Thyroid gland (tissue), 4 donors: ENCODE results near the gene ANKRD55. TPM values are rescaled to one million over a fixed set of nuclear protein-coding genes. Genes with fewer than 3 reads are reported as not detected.

Experiments used
- DNase-seq, 2 donors: peaks; one replicate each; pipeline ENCODE4 v3.0.0-alpha.2; 2019
- H3K27ac ChIP-seq, 3 donors: fragments of 200-600 bp; sonication (generic); 1 replicate in 2 of 3; 2 replicates in 1 of 3; pipeline ENCODE4 v1.5.1; 2016 to 2019; ENCODE audit warnings: mild to moderate bottlenecking in 1 of 3, moderate library complexity in 1 of 3
- H3K27me3 ChIP-seq: fragments of 200-600 bp; sonication (generic); one replicate; pipeline ENCODE4 v1.5.1; 2019
- H3K36me3 ChIP-seq, 2 donors: fragments of 200-600 bp; sonication (generic); one replicate each; pipeline ENCODE4 v1.5.1; 2016 to 2019
- H3K4me1 ChIP-seq, 2 donors: fragments of 200-600 bp; sonication (generic); one replicate each; pipeline ENCODE4 v1.5.1; 2017 to 2019
- H3K4me3 ChIP-seq, 3 donors: fragments of 200-600 bp; sonication (generic); replicated peaks in 1 of 3; 1 replicate in 2 of 3; 2 replicates in 1 of 3; pipeline ENCODE4 v1.5.1; 2016; ENCODE audit warnings: mild to moderate bottlenecking in 1 of 3
- H3K9me3 ChIP-seq: fragments of 200-600 bp; sonication (generic); one replicate; pipeline ENCODE4 v1.5.1; 2017
- POLR2A ChIP-seq, 2 donors: fragments of 450-650 bp; IDR thresholded peaks; one replicate each; pipeline ENCODE4 v1.6.1; 2017; ENCODE audit warnings: antibody characterized with exemption in 2 of 2, mild to moderate bottlenecking in 2 of 2, moderate library complexity in 1 of 2
- WGBS, 2 donors: methylation state at CpG; one replicate each; pipeline ENCODE4 v1.1.5; 2017; 5-methylcytosine and 5-hydroxymethylcytosine counted together
- intact Hi-C: fragments of 100-400 bp; cut with DNase I; formaldehyde crosslinking; loops from one replicate; pipeline ENCODE4 v1.15.1; 2023
- total RNA-seq, 4 donors: library from RNA; depleted of rRNA; stranded (reverse); fragments of >200 nt; gene quantifications; one replicate each; pipeline ENCODE4 v1.2.3, GENCODE V29; 2016
- TF ChIP-seq, protein P1 (sequence below), 6 experiments: fragments of 200-600 bp in 3 of 6; fragments of 450-650 bp in 3 of 6; sonication (generic) in 3 of 6; IDR thresholded peaks; one replicate each; pipeline ENCODE4 v1.5.1; 2016 to 2019; ENCODE audit warnings: antibody characterized with exemption in 6 of 6, mild to moderate bottlenecking in 2 of 6, inconsistent platforms in 1 of 6, moderate library complexity in 1 of 6

ANKRD55 gene
- total RNA-seq, 4 donors from 2014 or later = 0.22 to 0.94 TPM; not detected in 2

GRCh38 chr5:56094579-56095361 is 138.4 kb downstream of the ANKRD55 start:
- Histone ChIP-seq H3K4me1 (peaks cover 0 to 18% of the 10 kb centered on the region in 2 donors), H3K27me3 (no peaks in the 10 kb centered on the region), H3K4me3 (no peak overlapping the region), H3K36me3 (no peaks in the 10 kb centered on the region), H3K27ac (no peak overlapping the region), H3K9me3 (no peaks in the 10 kb centered on the region)
- DNase-seq = no peak
- TF ChIP-seq POLR2A (IDR thresholded peaks at IDR 0.05) = no peak
- TF ChIP-seq, protein P1, sequence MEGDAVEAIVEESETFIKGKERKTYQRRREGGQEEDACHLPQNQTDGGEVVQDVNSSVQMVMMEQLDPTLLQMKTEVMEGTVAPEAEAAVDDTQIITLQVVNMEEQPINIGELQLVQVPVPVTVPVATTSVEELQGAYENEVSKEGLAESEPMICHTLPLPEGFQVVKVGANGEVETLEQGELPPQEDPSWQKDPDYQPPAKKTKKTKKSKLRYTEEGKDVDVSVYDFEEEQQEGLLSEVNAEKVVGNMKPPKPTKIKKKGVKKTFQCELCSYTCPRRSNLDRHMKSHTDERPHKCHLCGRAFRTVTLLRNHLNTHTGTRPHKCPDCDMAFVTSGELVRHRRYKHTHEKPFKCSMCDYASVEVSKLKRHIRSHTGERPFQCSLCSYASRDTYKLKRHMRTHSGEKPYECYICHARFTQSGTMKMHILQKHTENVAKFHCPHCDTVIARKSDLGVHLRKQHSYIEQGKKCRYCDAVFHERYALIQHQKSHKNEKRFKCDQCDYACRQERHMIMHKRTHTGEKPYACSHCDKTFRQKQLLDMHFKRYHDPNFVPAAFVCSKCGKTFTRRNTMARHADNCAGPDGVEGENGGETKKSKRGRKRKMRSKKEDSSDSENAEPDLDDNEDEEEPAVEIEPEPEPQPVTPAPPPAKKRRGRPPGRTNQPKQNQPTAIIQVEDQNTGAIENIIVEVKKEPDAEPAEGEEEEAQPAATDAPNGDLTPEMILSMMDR (IDR thresholded peaks at IDR 0.05) = no peak
- WGBS, 2 donors = 91 to 94% methylated on average over 10 of the region's 10 CpGs
- intact Hi-C loops = no loop called here

- Histone ChIP-seq H3K9me3 (no peaks in the 10 kb centered on the region), H3K4me1 (peaks cover 0 to 16% of the 10 kb centered on the region in 2 donors), H3K27ac (no peak overlapping the region), H3K36me3 (no peaks in the 10 kb centered on the region), H3K27me3 (no peaks in the 10 kb centered on the region), H3K4me3 (no peak overlapping the region)
- TF ChIP-seq, protein P1 (IDR thresholded peaks at IDR 0.05) = no peak
- intact Hi-C loops = no loop called here
- DNase-seq = no peak
- WGBS, 2 donors = 89 to 100% methylated on average over 2 of the region's 2 CpGs
Observed at GRCh38 chr5:56093970-56094369, 139.2 kb downstream of the ANKRD55 start.

DNA sequence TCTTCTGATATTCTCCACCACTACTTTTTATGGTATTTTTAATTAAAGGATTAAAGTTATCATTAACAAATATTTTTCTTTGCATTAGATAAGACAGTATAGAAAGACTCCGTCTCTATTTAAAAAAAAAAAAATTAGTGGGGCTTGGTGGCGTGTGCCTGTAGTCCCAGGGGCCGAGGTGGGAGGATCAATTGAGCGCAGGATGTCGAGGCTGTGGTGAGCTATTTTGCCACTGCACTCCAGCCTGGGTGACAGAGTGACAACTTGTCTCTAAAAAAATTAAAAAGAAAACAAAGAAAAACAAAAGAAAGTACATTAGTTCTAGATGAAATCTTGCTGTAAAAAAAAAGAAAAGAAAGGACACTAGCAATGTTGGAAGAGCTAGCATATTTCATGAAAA is 141.0 kb downstream of the ANKRD55 start:
- Histone ChIP-seq H3K27ac (no peak overlapping the region), H3K9me3 (no peaks in the 10 kb centered on the region), H3K4me1 (peaks cover 3 to 18% of the 10 kb centered on the region in 2 donors), H3K36me3 (no peaks in the 10 kb centered on the region), H3K27me3 (no peaks in the 10 kb centered on the region), H3K4me3 (no peak overlapping the region)
- intact Hi-C loops = no loop called here
- 92 to 93% methylated on average over 5 of the region's 5 CpGs for WGBS, 2 donors
- DNase-seq = no peak
- TF ChIP-seq, protein P1 (IDR thresholded peaks at IDR 0.05) = no peak
- TF ChIP-seq POLR2A (IDR thresholded peaks at IDR 0.05) = no peak

- no peak for DNase-seq
- TF ChIP-seq, protein P1 (IDR thresholded peaks at IDR 0.05) = no peak
- no peak for TF ChIP-seq POLR2A (IDR thresholded peaks at IDR 0.05)
- intact Hi-C loops = no loop called here
- Histone ChIP-seq H3K27me3 (no peaks in the 10 kb centered on the region), H3K4me1 (peaks cover 3 to 18% of the 10 kb centered on the region in 2 donors), H3K27ac (no peak overlapping the region), H3K4me3 (no peak overlapping the region), H3K36me3 (no peaks in the 10 kb centered on the region), H3K9me3 (no peaks in the 10 kb centered on the region)
Observed at GRCh38 chr5:56091664-56092063, 141.5 kb downstream of the ANKRD55 start.

- intact Hi-C loops = no loop called here
- H3K36me3 ChIP-seq = no peaks in the 10 kb centered on the region
- H3K4me1 ChIP-seq = peaks cover 3 to 18% of the 10 kb centered on the region in 2 donors
- DNase-seq = no peak
- H3K27ac ChIP-seq = no peak overlapping the region
- WGBS, 2 donors = 95 to 96% methylated on average over 7 of the region's 7 CpGs
- H3K4me3 ChIP-seq = no peak overlapping the region
- TF ChIP-seq, protein P1 (IDR thresholded peaks at IDR 0.05) = no peak
- no peak for TF ChIP-seq POLR2A (IDR thresholded peaks at IDR 0.05)
- no peaks in the 10 kb centered on the region for H3K27me3 ChIP-seq
- H3K9me3 ChIP-seq = no peaks in the 10 kb centered on the region
Observed at GRCh38 chr5:56090793-56091460, 142.2 kb downstream of the ANKRD55 start.
